Thyroid gland (tissue), 4 donors: Measurements from ENCODE around the gene EXOSC6.

Experiments used
- CTCF ChIP-seq, 6 experiments: fragments of 200-600 bp in 3 of 6; fragments of 450-650 bp in 3 of 6; sonication (generic) in 3 of 6; IDR thresholded peaks; one replicate each; pipeline ENCODE4 v1.5.1; 2016 to 2019; ENCODE audit warnings: antibody characterized with exemption in 6 of 6, mild to moderate bottlenecking in 2 of 6, inconsistent platforms in 1 of 6, moderate library complexity in 1 of 6
- POLR2A ChIP-seq, 2 donors: fragments of 450-650 bp; IDR thresholded peaks; one replicate each; pipeline ENCODE4 v1.6.1; 2017; ENCODE audit warnings: antibody characterized with exemption in 2 of 2, mild to moderate bottlenecking in 2 of 2, moderate library complexity in 1 of 2

- TF ChIP-seq CTCF (IDR thresholded peaks at IDR 0.05) (no peak), POLR2A (IDR thresholded peaks at IDR 0.05) (no peak)
These were observed 49.4 kb upstream of the EXOSC6 start for GRCh38 chr16:70301121-70301520.
